Thyroid gland (tissue), 4 donors: ENCODE data around the gene RAB30.

ENCODE experiments used
- POLR2A ChIP-seq, 2 donors: fragments of 450-650 bp; IDR thresholded peaks; one replicate each; pipeline ENCODE4 v1.6.1; 2017; ENCODE audit warnings: antibody characterized with exemption in 2 of 2, mild to moderate bottlenecking in 2 of 2, moderate library complexity in 1 of 2
- TF ChIP-seq, protein P1 (sequence below), 6 experiments: fragments of 200-600 bp in 3 of 6; fragments of 450-650 bp in 3 of 6; sonication (generic) in 3 of 6; IDR thresholded peaks; one replicate each; pipeline ENCODE4 v1.5.1; 2016 to 2019; ENCODE audit warnings: antibody characterized with exemption in 6 of 6, mild to moderate bottlenecking in 2 of 6, inconsistent platforms in 1 of 6, moderate library complexity in 1 of 6

DNA sequence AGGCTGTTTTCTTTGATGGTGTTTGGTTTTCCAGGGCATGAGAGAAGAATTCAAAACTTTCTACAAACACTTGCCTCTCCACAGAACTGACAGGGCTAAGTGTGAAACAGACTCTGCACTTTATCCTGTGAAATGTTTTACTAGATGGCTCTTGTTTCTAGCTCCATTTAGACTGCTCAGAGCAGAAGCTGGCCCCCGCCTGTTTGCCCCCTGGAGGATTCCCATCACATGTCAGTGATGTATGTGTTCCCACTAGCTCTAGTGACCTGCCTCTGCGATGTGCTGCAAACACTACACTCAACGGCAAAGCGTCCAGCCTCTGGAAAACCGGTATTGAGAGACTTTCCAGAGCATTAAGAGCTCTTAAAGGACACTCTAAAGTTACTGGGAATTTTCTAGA, 43.9 kb upstream of the RAB30 start:
- TF ChIP-seq, protein P1, sequence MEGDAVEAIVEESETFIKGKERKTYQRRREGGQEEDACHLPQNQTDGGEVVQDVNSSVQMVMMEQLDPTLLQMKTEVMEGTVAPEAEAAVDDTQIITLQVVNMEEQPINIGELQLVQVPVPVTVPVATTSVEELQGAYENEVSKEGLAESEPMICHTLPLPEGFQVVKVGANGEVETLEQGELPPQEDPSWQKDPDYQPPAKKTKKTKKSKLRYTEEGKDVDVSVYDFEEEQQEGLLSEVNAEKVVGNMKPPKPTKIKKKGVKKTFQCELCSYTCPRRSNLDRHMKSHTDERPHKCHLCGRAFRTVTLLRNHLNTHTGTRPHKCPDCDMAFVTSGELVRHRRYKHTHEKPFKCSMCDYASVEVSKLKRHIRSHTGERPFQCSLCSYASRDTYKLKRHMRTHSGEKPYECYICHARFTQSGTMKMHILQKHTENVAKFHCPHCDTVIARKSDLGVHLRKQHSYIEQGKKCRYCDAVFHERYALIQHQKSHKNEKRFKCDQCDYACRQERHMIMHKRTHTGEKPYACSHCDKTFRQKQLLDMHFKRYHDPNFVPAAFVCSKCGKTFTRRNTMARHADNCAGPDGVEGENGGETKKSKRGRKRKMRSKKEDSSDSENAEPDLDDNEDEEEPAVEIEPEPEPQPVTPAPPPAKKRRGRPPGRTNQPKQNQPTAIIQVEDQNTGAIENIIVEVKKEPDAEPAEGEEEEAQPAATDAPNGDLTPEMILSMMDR (IDR thresholded peaks at IDR 0.05), result no peak
- no peak for TF ChIP-seq POLR2A (IDR thresholded peaks at IDR 0.05)
